ENCODE data around the gene SLC16A11.

DNA sequence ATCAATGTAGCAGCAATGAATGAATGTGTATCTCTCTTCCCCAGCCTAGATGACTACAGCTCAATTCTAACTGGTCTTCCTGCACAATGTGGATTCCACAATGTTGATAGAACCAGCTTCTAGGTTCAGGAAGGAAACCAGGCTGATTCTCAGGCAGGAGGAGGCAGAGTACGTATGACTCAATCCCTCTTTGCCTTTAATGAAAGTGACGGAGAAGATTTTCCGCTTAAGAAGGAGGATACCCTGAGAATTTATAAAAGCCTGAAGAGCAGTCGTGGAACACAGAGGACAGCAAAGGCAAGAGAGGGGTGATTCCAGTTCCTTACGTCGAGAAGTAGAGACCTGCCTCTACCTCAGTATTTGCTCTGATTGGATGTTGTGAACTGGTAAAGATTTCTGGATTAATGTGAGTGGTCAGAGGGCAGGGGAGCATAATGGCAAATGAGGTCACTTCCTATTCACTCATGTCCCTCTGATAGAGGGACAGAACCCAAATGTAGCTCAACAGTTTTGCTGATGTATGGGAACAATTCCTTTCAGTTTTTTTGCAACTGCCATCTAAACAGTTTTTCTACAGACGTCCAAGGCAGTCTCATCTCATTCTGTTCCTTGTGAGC lies 15.0 kb upstream of the SLC16A11 start:
- TF ChIP-seq, protein P1, sequence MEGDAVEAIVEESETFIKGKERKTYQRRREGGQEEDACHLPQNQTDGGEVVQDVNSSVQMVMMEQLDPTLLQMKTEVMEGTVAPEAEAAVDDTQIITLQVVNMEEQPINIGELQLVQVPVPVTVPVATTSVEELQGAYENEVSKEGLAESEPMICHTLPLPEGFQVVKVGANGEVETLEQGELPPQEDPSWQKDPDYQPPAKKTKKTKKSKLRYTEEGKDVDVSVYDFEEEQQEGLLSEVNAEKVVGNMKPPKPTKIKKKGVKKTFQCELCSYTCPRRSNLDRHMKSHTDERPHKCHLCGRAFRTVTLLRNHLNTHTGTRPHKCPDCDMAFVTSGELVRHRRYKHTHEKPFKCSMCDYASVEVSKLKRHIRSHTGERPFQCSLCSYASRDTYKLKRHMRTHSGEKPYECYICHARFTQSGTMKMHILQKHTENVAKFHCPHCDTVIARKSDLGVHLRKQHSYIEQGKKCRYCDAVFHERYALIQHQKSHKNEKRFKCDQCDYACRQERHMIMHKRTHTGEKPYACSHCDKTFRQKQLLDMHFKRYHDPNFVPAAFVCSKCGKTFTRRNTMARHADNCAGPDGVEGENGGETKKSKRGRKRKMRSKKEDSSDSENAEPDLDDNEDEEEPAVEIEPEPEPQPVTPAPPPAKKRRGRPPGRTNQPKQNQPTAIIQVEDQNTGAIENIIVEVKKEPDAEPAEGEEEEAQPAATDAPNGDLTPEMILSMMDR (IDR thresholded peaks at IDR 0.05): no peak
- no peak for TF ChIP-seq POLR2A (IDR thresholded peaks at IDR 0.05)
